ENCODE measurements around the gene PPP3CA.

The PPP3CA gene

DNA sequence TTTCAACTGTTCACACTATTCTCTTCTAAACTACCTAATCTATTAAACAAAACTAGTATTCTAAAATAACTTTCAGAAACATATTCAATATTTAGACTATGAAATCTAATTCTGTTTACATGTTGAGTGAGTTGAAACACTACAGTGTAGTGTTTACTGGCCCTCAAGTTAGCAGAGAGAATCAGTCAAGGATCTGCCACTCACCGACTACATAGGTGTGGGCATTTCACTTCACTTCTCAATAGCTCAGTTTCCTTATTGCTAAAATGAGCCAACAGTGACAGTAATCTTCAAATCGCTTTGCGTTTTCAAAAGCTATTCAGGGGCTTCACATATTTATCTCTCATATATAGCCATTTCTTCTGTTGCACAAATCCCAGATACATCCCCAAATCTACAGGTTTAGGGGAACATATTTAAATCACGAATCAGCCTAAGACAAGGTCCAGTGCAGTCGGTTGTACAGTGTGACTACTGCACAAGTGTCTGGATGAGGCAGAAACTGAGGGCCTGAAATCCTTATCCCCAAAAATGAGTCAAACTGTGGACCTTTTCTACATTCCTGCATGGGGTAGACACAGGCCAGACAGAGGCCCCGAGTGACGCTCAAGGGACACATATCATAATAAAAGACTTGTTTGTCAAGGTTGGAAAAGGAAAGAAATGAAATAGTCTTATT is 129.8 kb downstream of the PPP3CA start:
- H3K4ac ChIP-seq (ENCODE audit: low read depth, low read length) = no peak overlapping the region
- no peak overlapping the region for H3K27ac ChIP-seq (ENCODE audit: low read depth, low read length)
- H4K8ac ChIP-seq (ENCODE audit: low read depth, low read length) = no peak overlapping the region
- WGBS (ENCODE audit: extremely low coverage, insufficient coverage, insufficient read length) = no CpG with 5 or more reads among the region's 7 CpGs
- H3K4me3 ChIP-seq (ENCODE audit: low read depth, low read length) = no peak overlapping the region
- no peak overlapping the region for H2BK5ac ChIP-seq (ENCODE audit: low read depth, low read length, poor library complexity)
- no peaks in the 10 kb centered on the region for H3K27me3 ChIP-seq (ENCODE audit: insufficient read depth, low read length)
- H3K23ac ChIP-seq (ENCODE audit: low read length) = no peak overlapping the region
- H2AFZ ChIP-seq (ENCODE audit: insufficient read depth, low read length, poor library complexity) = no peak overlapping the region
- H3K4me1 ChIP-seq (ENCODE audit: control insufficient read depth in 1 of 2, insufficient read depth in 2 of 2, low read length in 2 of 2) = no peaks in the 10 kb centered on the region
- H3K79me2 ChIP-seq (ENCODE audit: control insufficient read depth, insufficient read depth, low read length, poor library complexity) = no peaks in the 10 kb centered on the region
- no peaks in the 10 kb centered on the region for H3K79me1 ChIP-seq (ENCODE audit: low read length)
- DNase-seq = peak in 1 of 2 donors; percentile 2
- H3K36me3 ChIP-seq (ENCODE audit: control insufficient read depth in 1 of 2, insufficient read depth in 2 of 2, low read length in 2 of 2) = no peaks in the 10 kb centered on the region
- no peak overlapping the region for H3K4me2 ChIP-seq (ENCODE audit: low read length)
- H2AK5ac ChIP-seq (ENCODE audit: low read length) = no peak overlapping the region
- no peak overlapping the region for H3K9ac ChIP-seq (ENCODE audit: low read length)
- no peaks in the 10 kb centered on the region for H3K9me3 ChIP-seq (ENCODE audit: insufficient read depth, low read depth, low read length)
- no peak overlapping the region for H2BK120ac ChIP-seq (ENCODE audit: insufficient read depth, low read length, poor library complexity)
- no peak overlapping the region for H3K14ac ChIP-seq (ENCODE audit: low read length)
- no peak overlapping the region for H2BK12ac ChIP-seq (ENCODE audit: low read length)
- H3K18ac ChIP-seq (ENCODE audit: low read length) = no peak overlapping the region
- no peak overlapping the region for H4K12ac ChIP-seq (ENCODE audit: low read depth, low read length)
- H4K91ac ChIP-seq (ENCODE audit: low read depth, low read length) = no peak overlapping the region

- Histone ChIP-seq H4K8ac (ENCODE audit: low read depth, low read length) (no peak overlapping the region), H3K14ac (ENCODE audit: low read length) (no peak overlapping the region), H2AK5ac (ENCODE audit: low read length) (no peak overlapping the region), H2AFZ (ENCODE audit: insufficient read depth, low read length, poor library complexity) (no peak overlapping the region), H3K9me3 (ENCODE audit: insufficient read depth, low read depth, low read length) (no peaks in the 10 kb centered on the region), H2BK5ac (ENCODE audit: low read depth, low read length, poor library complexity) (no peak overlapping the region), H3K79me1 (ENCODE audit: low read length) (no peaks in the 10 kb centered on the region), H3K18ac (ENCODE audit: low read length) (no peak overlapping the region), H3K36me3 (ENCODE audit: control insufficient read depth in 1 of 2, insufficient read depth in 2 of 2, low read length in 2 of 2) (no peaks in the 10 kb centered on the region), H3K9ac (ENCODE audit: low read length) (no peak overlapping the region), H3K4me2 (ENCODE audit: low read length) (no peak overlapping the region), H4K12ac (ENCODE audit: low read depth, low read length) (no peak overlapping the region), H2BK120ac (ENCODE audit: insufficient read depth, low read length, poor library complexity) (no peak overlapping the region), H3K4me3 (ENCODE audit: low read depth, low read length) (no peak overlapping the region), H3K4me1 (ENCODE audit: control insufficient read depth in 1 of 2, insufficient read depth in 2 of 2, low read length in 2 of 2) (no peaks in the 10 kb centered on the region), H3K27ac (ENCODE audit: low read depth, low read length) (no peak overlapping the region), H3K79me2 (ENCODE audit: control insufficient read depth, insufficient read depth, low read length, poor library complexity) (no peaks in the 10 kb centered on the region), H2BK12ac (ENCODE audit: low read length) (no peak overlapping the region), H3K27me3 (ENCODE audit: insufficient read depth, low read length) (no peaks in the 10 kb centered on the region), H4K91ac (ENCODE audit: low read depth, low read length) (no peak overlapping the region), H3K4ac (ENCODE audit: low read depth, low read length) (no peak overlapping the region), H3K23ac (ENCODE audit: low read length) (no peak overlapping the region)
- DNase-seq = no peak
Measured at GRCh38 chr4:101211146-101211553, 136.2 kb downstream of the PPP3CA start.

DNA sequence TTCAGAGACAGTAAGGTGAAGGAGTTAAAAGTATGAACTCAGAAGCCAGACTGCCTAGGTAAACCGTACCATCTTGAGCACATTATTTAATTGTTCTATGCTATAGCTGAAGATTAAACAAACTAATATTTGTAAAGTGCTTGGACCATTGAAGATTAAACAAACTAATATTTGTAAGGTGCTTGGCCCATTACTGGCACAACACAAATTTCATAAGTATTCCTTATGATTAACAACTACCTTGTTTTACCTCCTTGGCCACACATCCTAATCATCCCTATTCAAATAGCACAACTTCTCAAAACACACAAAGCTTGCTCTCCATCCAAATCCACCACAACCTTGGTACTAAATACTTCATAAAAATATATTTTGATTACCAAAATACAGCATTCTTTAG is 137.0 kb downstream of the PPP3CA start:
- H3K27me3 ChIP-seq (ENCODE audit: insufficient read depth, low read length) = no peaks in the 10 kb centered on the region
- H2AFZ ChIP-seq (ENCODE audit: insufficient read depth, low read length, poor library complexity) = no peak overlapping the region
- H3K36me3 ChIP-seq (ENCODE audit: control insufficient read depth in 1 of 2, insufficient read depth in 2 of 2, low read length in 2 of 2) = no peaks in the 10 kb centered on the region
- H3K79me1 ChIP-seq (ENCODE audit: low read length) = no peaks in the 10 kb centered on the region
- no peaks in the 10 kb centered on the region for H3K9me3 ChIP-seq (ENCODE audit: insufficient read depth, low read depth, low read length)
- H3K14ac ChIP-seq (ENCODE audit: low read length) = no peak overlapping the region
- H3K4me3 ChIP-seq (ENCODE audit: low read depth, low read length) = no peak overlapping the region
- H2AK5ac ChIP-seq (ENCODE audit: low read length) = no peak overlapping the region
- H4K91ac ChIP-seq (ENCODE audit: low read depth, low read length) = no peak overlapping the region
- H3K4me1 ChIP-seq (ENCODE audit: control insufficient read depth in 1 of 2, insufficient read depth in 2 of 2, low read length in 2 of 2) = no peaks in the 10 kb centered on the region
- no CpG with 5 or more reads among the region's 1 CpG for WGBS (ENCODE audit: extremely low coverage, insufficient coverage, insufficient read length)
- no peak overlapping the region for H2BK12ac ChIP-seq (ENCODE audit: low read length)
- no peak overlapping the region for H3K23ac ChIP-seq (ENCODE audit: low read length)
- H3K4me2 ChIP-seq (ENCODE audit: low read length) = no peak overlapping the region
- H3K4ac ChIP-seq (ENCODE audit: low read depth, low read length) = no peak overlapping the region
- no peak for DNase-seq
- no peaks in the 10 kb centered on the region for H3K79me2 ChIP-seq (ENCODE audit: control insufficient read depth, insufficient read depth, low read length, poor library complexity)
- H3K9ac ChIP-seq (ENCODE audit: low read length) = no peak overlapping the region
- H4K8ac ChIP-seq (ENCODE audit: low read depth, low read length) = no peak overlapping the region
- H3K18ac ChIP-seq (ENCODE audit: low read length) = no peak overlapping the region
- no peak overlapping the region for H3K27ac ChIP-seq (ENCODE audit: low read depth, low read length)
- H4K12ac ChIP-seq (ENCODE audit: low read depth, low read length) = no peak overlapping the region
- H2BK120ac ChIP-seq (ENCODE audit: insufficient read depth, low read length, poor library complexity) = no peak overlapping the region
- no peak overlapping the region for H2BK5ac ChIP-seq (ENCODE audit: low read depth, low read length, poor library complexity)

- no CpG with 5 or more reads among the region's 4 CpGs for WGBS (ENCODE audit: extremely low coverage, insufficient coverage, insufficient read length)
Measured at GRCh38 chr4:101208171-101208570, 139.2 kb downstream of the PPP3CA start.

More at GRCh38 chr4:101208171-101208570, 139.2 kb downstream of the PPP3CA start:
- Histone ChIP-seq H4K91ac (ENCODE audit: low read depth, low read length) (no peak overlapping the region), H3K18ac (ENCODE audit: low read length) (no peak overlapping the region), H3K4me3 (ENCODE audit: low read depth, low read length) (no peak overlapping the region), H3K36me3 (ENCODE audit: control insufficient read depth in 1 of 2, insufficient read depth in 2 of 2, low read length in 2 of 2) (no peaks in the 10 kb centered on the region), H3K4me2 (ENCODE audit: low read length) (no peak overlapping the region), H3K27ac (ENCODE audit: low read depth, low read length) (no peak overlapping the region), H3K9me3 (ENCODE audit: insufficient read depth, low read depth, low read length) (no peaks in the 10 kb centered on the region), H3K79me1 (ENCODE audit: low read length) (no peaks in the 10 kb centered on the region), H3K79me2 (ENCODE audit: control insufficient read depth, insufficient read depth, low read length, poor library complexity) (no peaks in the 10 kb centered on the region), H3K4me1 (ENCODE audit: control insufficient read depth in 1 of 2, insufficient read depth in 2 of 2, low read length in 2 of 2) (no peaks in the 10 kb centered on the region), H3K23ac (ENCODE audit: low read length) (no peak overlapping the region), H3K9ac (ENCODE audit: low read length) (no peak overlapping the region), H2BK5ac (ENCODE audit: low read depth, low read length, poor library complexity) (no peak overlapping the region), H4K8ac (ENCODE audit: low read depth, low read length) (no peak overlapping the region), H2BK12ac (ENCODE audit: low read length) (no peak overlapping the region), H2BK120ac (ENCODE audit: insufficient read depth, low read length, poor library complexity) (no peak overlapping the region), H2AK5ac (ENCODE audit: low read length) (no peak overlapping the region), H3K4ac (ENCODE audit: low read depth, low read length) (no peak overlapping the region), H2AFZ (ENCODE audit: insufficient read depth, low read length, poor library complexity) (no peak overlapping the region), H3K27me3 (ENCODE audit: insufficient read depth, low read length) (no peaks in the 10 kb centered on the region), H3K14ac (ENCODE audit: low read length) (no peak overlapping the region), H4K12ac (ENCODE audit: low read depth, low read length) (no peak overlapping the region)
- no peak for DNase-seq
